CD4-positive, alpha-beta T cell treated with Interferon gamma for 1 hour (primary cell): ENCODE measurements around the gene CAMK2N1.

Experiments used
- DNase-seq: peaks from one replicate; pipeline ENCODE4 v3.0.0-alpha.2; 2020

Gene CAMK2N1

GRCh38 chr1:20477348-20478056 lies 8.5 kb downstream of the CAMK2N1 start:
- DNase-seq: no peak

- no peak for DNase-seq
Observed at GRCh38 chr1:20476265-20477038, 9.6 kb downstream of the CAMK2N1 start.

GRCh38 chr1:20474996-20475395 lies 11.0 kb downstream of the CAMK2N1 start:
- no peak for DNase-seq

- no peak for DNase-seq
Observed at GRCh38 chr1:20474333-20474975, 11.6 kb downstream of the CAMK2N1 start.

- no peak for DNase-seq
Observed at GRCh38 chr1:20473894-20474293, 12.1 kb downstream of the CAMK2N1 start.

- DNase-seq: no peak
Observed at GRCh38 chr1:20472860-20473711, 12.9 kb downstream of the CAMK2N1 start.

GRCh38 chr1:20472121-20472520 lies 13.9 kb downstream of the CAMK2N1 start:
- DNase-seq: no peak

GRCh38 chr1:20470194-20470593 lies 15.8 kb downstream of the CAMK2N1 start:
- DNase-seq: no peak

GRCh38 chr1:20469406-20470076 lies 16.5 kb downstream of the CAMK2N1 start:
- no peak for DNase-seq

GRCh38 chr1:20466273-20466672 lies 19.7 kb downstream of the CAMK2N1 start:
- no peak for DNase-seq

- no peak for DNase-seq
Observed at GRCh38 chr1:20465187-20465586, 20.8 kb downstream of the CAMK2N1 start.

GRCh38 chr1:20463502-20463901 lies 22.5 kb downstream of the CAMK2N1 start:
- no peak for DNase-seq

GRCh38 chr1:20462397-20462796 lies 23.6 kb downstream of the CAMK2N1 start:
- no peak for DNase-seq

GRCh38 chr1:20458717-20459116 lies 27.3 kb downstream of the CAMK2N1 start:
- no peak for DNase-seq

- DNase-seq: no peak
Observed at GRCh38 chr1:20454004-20454403, 32.0 kb downstream of the CAMK2N1 start.

GRCh38 chr1:20449735-20450311 lies 36.2 kb downstream of the CAMK2N1 start:
- no peak for DNase-seq

- DNase-seq: no peak
Observed at GRCh38 chr1:20448671-20449071, 37.3 kb downstream of the CAMK2N1 start.

- no peak for DNase-seq
Observed at GRCh38 chr1:20447794-20448193, 38.2 kb downstream of the CAMK2N1 start.

- no peak for DNase-seq
Observed at GRCh38 chr1:20446796-20447195, 39.2 kb downstream of the CAMK2N1 start.

GRCh38 chr1:20445956-20446355 lies 40.1 kb downstream of the CAMK2N1 start:
- no peak for DNase-seq

- DNase-seq: no peak
Observed at GRCh38 chr1:20443703-20444586, 42.1 kb downstream of the CAMK2N1 start.
